H1 (cell line): ENCODE data around the gene OGFOD2. TPM values are rescaled to one million over a fixed set of nuclear protein-coding genes. Genes with fewer than 3 reads are reported as not detected.

Experiments
- RNF2 ChIP-seq: fragments of 200-900, 300-1000 bp; sonication (generic); IDR thresholded peaks from 2 replicates; pipeline ENCODE4 v1.7.1; 2016; ENCODE audit warnings: borderline replicate concordance, low read depth, mild to moderate bottlenecking, antibody characterized with exemption, low read length; ENCODE audit not compliant: poor library complexity, severe bottlenecking; ENCODE audit errors: missing control alignments
- RXRA ChIP-seq: IDR thresholded peaks from 2 replicates; pipeline ENCODE4 v1.6.1; 2011; ENCODE audit warnings: low read depth, mild to moderate bottlenecking, low read length, moderate library complexity; ENCODE audit not compliant: insufficient read depth
- polyA plus RNA-seq, 7 experiments: library from polyadenylated mRNA; depleted of rRNA in 3 of 7; stranded (reverse) in 5 of 7; unstranded in 2 of 7; fragments of >200 nt in 5 of 7; fragments of 200-250 nt in 2 of 7; gene quantifications; 1 replicate in 5 of 7; 2 replicates in 1 of 7; 4 replicates in 1 of 7; pipeline versions ENCODE4 v1.2.1 to v1.2.3, GENCODE V29; 2011 to 2013; ENCODE audit warnings: missing spikeins in 2 of 7, mixed read lengths in 2 of 7
- total RNA-seq: library from RNA; stranded (reverse); fragmentation: NEBNext Ultra II Directional; extraction: Animal tissue kit (Norgen Biotek cat#: 25700); gene quantifications from 2 replicates; pipeline ENCODE4 v1.2.1, GENCODE V29; 2021
- TF ChIP-seq, protein P1 (sequence below): IDR thresholded peaks from 2 replicates; pipeline ENCODE4 v1.6.1; 2012; ENCODE audit warnings: inconsistent platforms

Gene OGFOD2
- total and polyA plus RNA-seq, 2 of the 8 experiments (the other 6 are each of a cell fraction or from before 2014, with no cell fraction given): 17.3 to 20.3 TPM

DNA sequence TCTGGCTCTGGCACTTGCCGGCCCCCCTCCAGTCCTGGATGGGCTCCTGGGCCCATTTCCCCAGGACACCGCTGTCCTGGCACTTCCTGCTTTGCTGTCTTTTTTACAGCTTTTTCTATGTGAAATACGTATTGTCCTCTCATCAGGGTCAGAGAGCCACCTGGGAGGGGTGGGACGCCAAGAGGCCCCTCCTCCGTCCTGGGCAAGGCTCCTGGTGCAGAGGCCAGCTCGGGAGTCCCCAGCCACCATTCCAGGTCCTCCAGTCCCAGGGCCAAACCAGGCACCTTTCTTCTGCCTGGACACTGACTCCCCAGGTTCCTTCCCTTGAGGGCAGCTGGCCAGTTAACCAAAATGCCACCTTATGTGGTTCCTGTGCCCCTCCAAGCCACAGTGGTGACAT is 28.2 kb downstream of the OGFOD2 start (continued):
- TF ChIP-seq, protein P1, sequence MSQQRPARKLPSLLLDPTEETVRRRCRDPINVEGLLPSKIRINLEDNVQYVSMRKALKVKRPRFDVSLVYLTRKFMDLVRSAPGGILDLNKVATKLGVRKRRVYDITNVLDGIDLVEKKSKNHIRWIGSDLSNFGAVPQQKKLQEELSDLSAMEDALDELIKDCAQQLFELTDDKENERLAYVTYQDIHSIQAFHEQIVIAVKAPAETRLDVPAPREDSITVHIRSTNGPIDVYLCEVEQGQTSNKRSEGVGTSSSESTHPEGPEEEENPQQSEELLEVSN: no peak
- TF ChIP-seq RXRA: no peak
- TF ChIP-seq RNF2: no peak
